Measurements from ENCODE around the gene IRAG1.

DNA sequence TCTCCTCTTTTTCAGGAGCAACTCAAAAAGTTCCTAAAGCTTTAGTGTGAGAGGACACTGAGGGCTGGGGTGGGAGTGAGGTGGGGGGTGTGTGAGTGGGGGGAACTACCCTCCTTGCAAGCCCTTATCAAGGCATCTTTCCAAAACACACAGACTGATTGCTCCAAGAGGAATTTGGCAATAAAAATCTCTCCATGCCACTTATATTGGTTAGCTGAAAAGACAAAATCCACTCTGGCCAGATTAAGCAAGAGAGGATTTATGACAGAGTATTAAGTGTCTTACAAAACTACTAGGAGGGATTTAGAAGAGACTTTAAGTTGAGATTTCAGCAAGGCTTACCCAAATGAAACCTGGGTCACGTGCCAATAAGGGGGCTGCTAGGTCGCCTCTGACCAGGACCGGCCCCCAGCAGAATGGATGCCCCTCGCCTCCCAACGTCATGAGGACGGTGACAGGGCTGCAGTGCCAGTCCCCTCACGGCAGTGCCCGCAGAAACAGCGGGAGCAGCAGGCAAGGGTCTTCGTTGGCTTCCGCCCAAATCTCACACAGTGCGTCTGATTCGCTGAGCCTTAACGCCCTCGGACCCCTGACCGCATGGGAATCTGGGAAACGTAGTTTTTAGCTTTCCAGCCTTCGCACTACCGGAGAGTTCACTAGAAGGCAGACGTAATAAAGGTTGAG is 35.4 kb upstream of the IRAG1 start:
- TF ChIP-seq, protein P1, sequence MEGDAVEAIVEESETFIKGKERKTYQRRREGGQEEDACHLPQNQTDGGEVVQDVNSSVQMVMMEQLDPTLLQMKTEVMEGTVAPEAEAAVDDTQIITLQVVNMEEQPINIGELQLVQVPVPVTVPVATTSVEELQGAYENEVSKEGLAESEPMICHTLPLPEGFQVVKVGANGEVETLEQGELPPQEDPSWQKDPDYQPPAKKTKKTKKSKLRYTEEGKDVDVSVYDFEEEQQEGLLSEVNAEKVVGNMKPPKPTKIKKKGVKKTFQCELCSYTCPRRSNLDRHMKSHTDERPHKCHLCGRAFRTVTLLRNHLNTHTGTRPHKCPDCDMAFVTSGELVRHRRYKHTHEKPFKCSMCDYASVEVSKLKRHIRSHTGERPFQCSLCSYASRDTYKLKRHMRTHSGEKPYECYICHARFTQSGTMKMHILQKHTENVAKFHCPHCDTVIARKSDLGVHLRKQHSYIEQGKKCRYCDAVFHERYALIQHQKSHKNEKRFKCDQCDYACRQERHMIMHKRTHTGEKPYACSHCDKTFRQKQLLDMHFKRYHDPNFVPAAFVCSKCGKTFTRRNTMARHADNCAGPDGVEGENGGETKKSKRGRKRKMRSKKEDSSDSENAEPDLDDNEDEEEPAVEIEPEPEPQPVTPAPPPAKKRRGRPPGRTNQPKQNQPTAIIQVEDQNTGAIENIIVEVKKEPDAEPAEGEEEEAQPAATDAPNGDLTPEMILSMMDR (IDR thresholded peaks at IDR 0.05) = no peak
- no peak for TF ChIP-seq ZFX (IDR thresholded peaks at IDR 0.05; ENCODE audit: borderline replicate concordance)
